GM23248 (cell line): ENCODE measurements around the gene TMEM234.

Source experiments
- EZH2 ChIP-seq: fragments of 200-600 bp; sonication (generic); IDR thresholded peaks from 2 replicates; pipeline ENCODE4 v1.6.1; 2018; ENCODE audit warnings: antibody characterized with exemption, mild to moderate bottlenecking; ENCODE audit not compliant: insufficient read depth, poor library complexity, severe bottlenecking
- EZH2phosphoT487 ChIP-seq: fragments of 200-600 bp; sonication (generic); IDR thresholded peaks from 2 replicates; pipeline ENCODE4 v1.6.1; 2018; ENCODE audit warnings: antibody characterized with exemption, moderate library complexity, mild to moderate bottlenecking, low read depth; ENCODE audit not compliant: insufficient read depth

DNA sequence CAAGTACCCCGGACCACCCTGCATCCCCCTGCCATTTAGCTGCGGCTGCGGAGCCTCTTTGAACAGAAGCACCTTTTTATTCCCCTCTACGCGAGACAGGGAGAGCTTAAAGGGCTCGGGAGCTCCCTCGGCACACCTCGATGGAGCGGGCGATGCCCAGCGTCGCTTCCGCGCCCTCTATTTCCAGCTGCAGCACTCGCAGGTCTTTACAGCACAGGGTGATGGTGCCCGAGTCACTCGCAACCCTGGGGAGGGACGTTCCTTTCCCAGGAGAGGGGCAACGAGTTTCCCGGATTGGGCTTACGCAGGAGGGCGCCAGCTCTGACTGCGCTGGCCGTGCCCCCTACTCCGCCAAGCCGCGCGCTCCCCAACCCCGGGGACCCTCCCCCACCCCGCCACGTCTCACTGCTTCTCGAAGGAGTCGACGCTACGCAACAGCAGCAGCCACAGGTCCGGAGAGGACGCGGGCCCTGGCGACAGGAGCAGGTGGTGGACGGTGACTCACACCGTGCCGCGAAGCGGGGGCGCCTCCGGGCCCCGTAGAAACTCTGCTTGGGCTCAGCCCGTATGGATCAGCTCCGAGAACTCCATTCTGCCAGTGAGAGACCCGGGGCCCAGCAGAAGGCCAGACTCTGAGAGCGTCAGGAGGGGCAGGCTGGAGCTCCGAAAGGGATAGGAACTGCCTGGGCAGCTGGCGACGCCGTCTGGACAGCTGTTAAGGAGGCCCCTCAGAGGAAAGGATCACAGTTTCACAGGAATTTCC lies 19.0 kb upstream of the TMEM234 start:
- TF ChIP-seq EZH2, result no peak
- no peak for TF ChIP-seq EZH2phosphoT487
